Measurements from ENCODE around the gene MLXIP.

GRCh38 chr12:122067548-122067947 lies 11.0 kb upstream of the MLXIP start:
- TF ChIP-seq, protein P1, sequence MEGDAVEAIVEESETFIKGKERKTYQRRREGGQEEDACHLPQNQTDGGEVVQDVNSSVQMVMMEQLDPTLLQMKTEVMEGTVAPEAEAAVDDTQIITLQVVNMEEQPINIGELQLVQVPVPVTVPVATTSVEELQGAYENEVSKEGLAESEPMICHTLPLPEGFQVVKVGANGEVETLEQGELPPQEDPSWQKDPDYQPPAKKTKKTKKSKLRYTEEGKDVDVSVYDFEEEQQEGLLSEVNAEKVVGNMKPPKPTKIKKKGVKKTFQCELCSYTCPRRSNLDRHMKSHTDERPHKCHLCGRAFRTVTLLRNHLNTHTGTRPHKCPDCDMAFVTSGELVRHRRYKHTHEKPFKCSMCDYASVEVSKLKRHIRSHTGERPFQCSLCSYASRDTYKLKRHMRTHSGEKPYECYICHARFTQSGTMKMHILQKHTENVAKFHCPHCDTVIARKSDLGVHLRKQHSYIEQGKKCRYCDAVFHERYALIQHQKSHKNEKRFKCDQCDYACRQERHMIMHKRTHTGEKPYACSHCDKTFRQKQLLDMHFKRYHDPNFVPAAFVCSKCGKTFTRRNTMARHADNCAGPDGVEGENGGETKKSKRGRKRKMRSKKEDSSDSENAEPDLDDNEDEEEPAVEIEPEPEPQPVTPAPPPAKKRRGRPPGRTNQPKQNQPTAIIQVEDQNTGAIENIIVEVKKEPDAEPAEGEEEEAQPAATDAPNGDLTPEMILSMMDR (IDR thresholded peaks at IDR 0.05; ENCODE audit: borderline replicate concordance, extremely low read depth, low read length, poor library complexity, severe bottlenecking): no peak
- no peak for TF ChIP-seq EZH2 (IDR thresholded peaks at IDR 0.05; ENCODE audit: borderline replicate concordance, low read depth, low read length, severe bottlenecking)
